PFSK-1 (cell line): ENCODE data around the gene LDLRAD3.

Experiments
- FOXP2 ChIP-seq: optimal IDR thresholded peaks from 2 replicates; pipeline ENCODE3; 2011; ENCODE audit warnings: borderline replicate concordance, control low read depth, inconsistent platforms; ENCODE audit not compliant: insufficient read depth; ENCODE audit errors: extremely low read length, extremely low read depth
- POLR2AphosphoS5 ChIP-seq: IDR thresholded peaks from 2 replicates; pipeline ENCODE4 v1.6.1; 2012; ENCODE audit warnings: low read depth, mild to moderate bottlenecking, control low read depth, low read length, moderate library complexity
- REST ChIP-seq, 2 experiments: IDR thresholded peaks; 2 replicates each; pipeline versions ENCODE4 v1.6.1 to v1.8.0; 2011 to 2012; ENCODE audit warnings: low read depth in 2 of 2, low read length in 2 of 2, control low read depth in 1 of 2, inconsistent platforms in 1 of 2, mild to moderate bottlenecking in 1 of 2, moderate library complexity in 1 of 2; ENCODE audit not compliant: insufficient read depth in 1 of 2
- SIN3A ChIP-seq: IDR thresholded peaks from 2 replicates; pipeline ENCODE4 v1.6.1; 2012; ENCODE audit warnings: mild to moderate bottlenecking, low read length, moderate library complexity, borderline replicate concordance; ENCODE audit not compliant: insufficient read depth
- TAF1 ChIP-seq: IDR thresholded peaks from 2 replicates; pipeline ENCODE4 v1.6.1; 2012; ENCODE audit warnings: low read length, control low read depth, borderline replicate concordance; ENCODE audit not compliant: insufficient read depth

GRCh38 chr11:36212564-36213392 lies 268.9 kb downstream of the LDLRAD3 start:
- TF ChIP-seq SIN3A (no peak), TAF1 (no peak), REST (IDR thresholded peaks at IDR 0.05; ENCODE audit: insufficient read depth in 1 of 2, low read depth in 2 of 2, low read length in 2 of 2) (no peak), POLR2AphosphoS5 (no peak), FOXP2 (no peak)
